CD14-positive monocyte (primary cell): ENCODE measurements around the gene DEPDC5. TPM values are rescaled to one million over a fixed set of nuclear protein-coding genes. Genes with fewer than 3 reads are reported as not detected.

Source experiments
- DNase-seq, 3 donors: peaks; one replicate each; pipeline ENCODE4 v3.0.0-alpha.2; 2011 to 2022
- H2AFZ ChIP-seq: 2 replicates; pipeline ENCODE4 v1.6.0; 2012; ENCODE audit warnings: mild to moderate bottlenecking, low read depth, low read length, inconsistent platforms; ENCODE audit not compliant: insufficient read depth, poor library complexity, severe bottlenecking
- H3K27ac ChIP-seq, 2 donors: 1 replicate in 1 of 2; 2 replicates in 1 of 2; pipeline ENCODE4 v1.5.1; 2012 to 2013; ENCODE audit warnings: low read length in 2 of 2, control low read depth in 1 of 2, inconsistent platforms in 1 of 2, low read depth in 1 of 2, mild to moderate bottlenecking in 1 of 2
- H3K27me3 ChIP-seq, 2 donors: one replicate each; pipeline versions ENCODE4 v1.6.0 to v1.6.1; 2011 to 2013; ENCODE audit warnings: low read length in 2 of 2; ENCODE audit not compliant: control insufficient read depth in 2 of 2, insufficient read depth in 2 of 2
- H3K36me3 ChIP-seq, 2 donors: replicated peaks in 1 of 2; 1 replicate in 1 of 2; 2 replicates in 1 of 2; pipeline versions ENCODE4 v1.5.1 to v1.6.1; 2012 to 2013; ENCODE audit warnings: low read length in 2 of 2, control low read depth in 1 of 2, inconsistent platforms in 1 of 2, mild to moderate bottlenecking in 1 of 2; ENCODE audit not compliant: insufficient read depth in 2 of 2, control insufficient read depth in 1 of 2
- H3K4me1 ChIP-seq, 2 donors: 1 replicate in 1 of 2; 2 replicates in 1 of 2; pipeline versions ENCODE4 v1.5.1 to v1.6.1; 2012 to 2013; ENCODE audit warnings: low read length in 2 of 2, control low read depth in 1 of 2, inconsistent platforms in 1 of 2, mild to moderate bottlenecking in 1 of 2, moderate library complexity in 1 of 2; ENCODE audit not compliant: insufficient read depth in 2 of 2, control insufficient read depth in 1 of 2
- H3K4me2 ChIP-seq: replicated peaks from 2 replicates; pipeline ENCODE3; 2012; ENCODE audit warnings: low read length, moderate library complexity, mild to moderate bottlenecking; ENCODE audit not compliant: poor library complexity, severe bottlenecking; ENCODE audit errors: extremely low read depth
- H3K4me3 ChIP-seq, 3 experiments: fragments of 200-600 bp in 1 of 3; sonication (generic) in 1 of 3; replicated peaks in 1 of 3; 1 replicate in 2 of 3; 2 replicates in 1 of 3; pipeline ENCODE4 v1.5.1; 2011 to 2013; ENCODE audit warnings: low read length in 3 of 3, mild to moderate bottlenecking in 3 of 3, control low read depth in 2 of 3, low read depth in 2 of 3, inconsistent platforms in 1 of 3, moderate library complexity in 1 of 3
- H3K79me2 ChIP-seq: 2 replicates; pipeline ENCODE4 v1.6.0; 2012; ENCODE audit warnings: mild to moderate bottlenecking, control low read depth, inconsistent platforms, low read length, moderate library complexity; ENCODE audit not compliant: insufficient read depth
- H3K9ac ChIP-seq: 2 replicates; pipeline ENCODE4 v1.6.0; 2017; ENCODE audit warnings: low read length, mild to moderate bottlenecking; ENCODE audit not compliant: insufficient read depth, poor library complexity, severe bottlenecking
- H3K9me3 ChIP-seq, 2 donors: replicated peaks in 1 of 2; 1 replicate in 1 of 2; 2 replicates in 1 of 2; pipeline versions ENCODE4 v1.5.1 to v1.6.1; 2012 to 2013; ENCODE audit warnings: low read length in 2 of 2, control low read depth in 1 of 2; ENCODE audit not compliant: control insufficient read depth in 1 of 2, insufficient read depth in 1 of 2
- H4K20me1 ChIP-seq: 2 replicates; pipeline ENCODE4 v1.6.0; 2012; ENCODE audit warnings: mild to moderate bottlenecking, low read length, control low read depth, moderate library complexity; ENCODE audit not compliant: insufficient read depth
- H3K27ac Mint-ChIP-seq, 7 donors: one replicate each; pipeline ENCODE4 v1.8.0; 2020; ENCODE audit warnings: mild to moderate bottlenecking in 7 of 7, mixed read lengths in 7 of 7, moderate library complexity in 6 of 7, inconsistent platforms in 2 of 7
- H3K27me3 Mint-ChIP-seq, 3 donors: one replicate each; pipeline ENCODE4 v1.8.0; 2021 to 2022; ENCODE audit warnings: low read depth in 3 of 3, mild to moderate bottlenecking in 3 of 3, mixed read lengths in 3 of 3, moderate library complexity in 3 of 3, inconsistent platforms in 1 of 3
- H3K36me3 Mint-ChIP-seq, 2 donors: one replicate each; pipeline ENCODE4 v1.8.0; 2020; ENCODE audit warnings: mixed read lengths in 2 of 2, inconsistent platforms in 1 of 2, mild to moderate bottlenecking in 1 of 2
- H3K4me1 Mint-ChIP-seq: one replicate; pipeline ENCODE4 v1.8.0; 2020; ENCODE audit warnings: mild to moderate bottlenecking, mixed read lengths
- H3K4me3 Mint-ChIP-seq, 2 donors: one replicate each; pipeline ENCODE4 v1.8.0; 2020; ENCODE audit warnings: mild to moderate bottlenecking in 2 of 2, mixed read lengths in 2 of 2, moderate library complexity in 1 of 2
- H3K9me3 Mint-ChIP-seq, 7 donors: one replicate each; pipeline ENCODE4 v1.8.0; 2020 to 2022; ENCODE audit warnings: mixed read lengths in 7 of 7, mild to moderate bottlenecking in 6 of 7, moderate library complexity in 6 of 7, inconsistent platforms in 2 of 7
- WGBS: methylation state at CpG from one replicate; pipeline ENCODE4 v1.1.5; 2013; ENCODE audit warnings: missing lambda C conversion rate; ENCODE audit not compliant: insufficient coverage; 5-methylcytosine and 5-hydroxymethylcytosine counted together
- intact Hi-C, 2 donors: fragments of 100-400 bp; cut with micrococcal nuclease; formaldehyde crosslinking; loops; one replicate each; pipeline versions ENCODE4 v1.15.0 to v1.15.1; 2023
- polyA plus RNA-seq, 3 donors: library from polyadenylated mRNA; depleted of rRNA in 1 of 3; unstranded in 2 of 3; stranded (reverse) in 1 of 3; fragments of 300-500 nt in 2 of 3; fragments of >200 nt in 1 of 3; fragmentation: Illumina TruSeq in 2 of 3; gene quantifications; 1 replicate in 2 of 3; 2 replicates in 1 of 3; pipeline ENCODE4 v1.2.3, GENCODE V29; 2012 to 2021
- TF ChIP-seq, protein P1 (sequence below): fragments of 200-600 bp; IDR thresholded peaks from one replicate; pipeline ENCODE4 v1.8.0; 2022; ENCODE audit warnings: antibody characterized with exemption, mild to moderate bottlenecking

The DEPDC5 gene
- polyA plus RNA-seq, 3 donors = 2.2 to 19.5 (median 4.1) TPM

DNA sequence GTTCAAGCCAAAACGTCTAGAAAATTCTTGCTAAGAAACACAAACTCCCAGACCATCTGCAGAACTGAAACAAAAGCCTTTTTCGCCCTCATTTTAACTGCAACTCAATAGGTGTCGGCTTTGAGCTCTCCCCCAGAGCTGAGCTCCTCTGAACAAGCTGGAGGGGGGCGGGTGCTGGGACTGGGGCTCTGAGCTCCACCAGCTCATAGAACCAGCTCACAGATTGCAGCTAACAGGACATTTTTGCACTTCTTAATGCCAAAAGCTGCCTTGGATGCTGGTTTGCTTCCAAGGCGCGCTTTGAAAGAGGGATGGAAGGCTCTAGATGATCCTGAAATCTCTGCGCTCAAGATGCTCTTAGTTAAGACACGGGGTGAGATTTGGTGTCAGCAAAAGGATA, 184.5 kb downstream of the DEPDC5 start:
- H3K4me1 ChIP-seq = peaks cover 23% of the 10 kb centered on the region in 2 donors
- intact Hi-C loops = no loop called here
- no peaks in the 10 kb centered on the region for H3K36me3 ChIP-seq
- 89% methylated on average over 5 of the region's 8 CpGs for WGBS
- no peak overlapping the region for H3K4me2 ChIP-seq
- Mint-ChIP-seq H3K27me3 (peaks cover 0 to 12% (median 0%) of the 10 kb centered on the region in 3 donors), H3K36me3 (peaks cover 0 to 2% of the 10 kb centered on the region in 2 donors), H3K9me3 (no peaks in the 10 kb centered on the region), H3K4me3 (no peak overlapping the region), H3K4me1 (peaks cover 35% of the 10 kb centered on the region), H3K27ac (no peak overlapping the region)
- no peak overlapping the region for H2AFZ ChIP-seq
- H3K27me3 ChIP-seq = no peaks in the 10 kb centered on the region
- H3K27ac ChIP-seq = no peak overlapping the region
- no peak overlapping the region for H3K9ac ChIP-seq
- TF ChIP-seq, protein P1, sequence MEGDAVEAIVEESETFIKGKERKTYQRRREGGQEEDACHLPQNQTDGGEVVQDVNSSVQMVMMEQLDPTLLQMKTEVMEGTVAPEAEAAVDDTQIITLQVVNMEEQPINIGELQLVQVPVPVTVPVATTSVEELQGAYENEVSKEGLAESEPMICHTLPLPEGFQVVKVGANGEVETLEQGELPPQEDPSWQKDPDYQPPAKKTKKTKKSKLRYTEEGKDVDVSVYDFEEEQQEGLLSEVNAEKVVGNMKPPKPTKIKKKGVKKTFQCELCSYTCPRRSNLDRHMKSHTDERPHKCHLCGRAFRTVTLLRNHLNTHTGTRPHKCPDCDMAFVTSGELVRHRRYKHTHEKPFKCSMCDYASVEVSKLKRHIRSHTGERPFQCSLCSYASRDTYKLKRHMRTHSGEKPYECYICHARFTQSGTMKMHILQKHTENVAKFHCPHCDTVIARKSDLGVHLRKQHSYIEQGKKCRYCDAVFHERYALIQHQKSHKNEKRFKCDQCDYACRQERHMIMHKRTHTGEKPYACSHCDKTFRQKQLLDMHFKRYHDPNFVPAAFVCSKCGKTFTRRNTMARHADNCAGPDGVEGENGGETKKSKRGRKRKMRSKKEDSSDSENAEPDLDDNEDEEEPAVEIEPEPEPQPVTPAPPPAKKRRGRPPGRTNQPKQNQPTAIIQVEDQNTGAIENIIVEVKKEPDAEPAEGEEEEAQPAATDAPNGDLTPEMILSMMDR = no peak
- H3K79me2 ChIP-seq = no peaks in the 10 kb centered on the region
- H4K20me1 ChIP-seq = no peaks in the 10 kb centered on the region
- no peaks in the 10 kb centered on the region for H3K9me3 ChIP-seq
- no peak overlapping the region for H3K4me3 ChIP-seq
- no peak for DNase-seq

DNA sequence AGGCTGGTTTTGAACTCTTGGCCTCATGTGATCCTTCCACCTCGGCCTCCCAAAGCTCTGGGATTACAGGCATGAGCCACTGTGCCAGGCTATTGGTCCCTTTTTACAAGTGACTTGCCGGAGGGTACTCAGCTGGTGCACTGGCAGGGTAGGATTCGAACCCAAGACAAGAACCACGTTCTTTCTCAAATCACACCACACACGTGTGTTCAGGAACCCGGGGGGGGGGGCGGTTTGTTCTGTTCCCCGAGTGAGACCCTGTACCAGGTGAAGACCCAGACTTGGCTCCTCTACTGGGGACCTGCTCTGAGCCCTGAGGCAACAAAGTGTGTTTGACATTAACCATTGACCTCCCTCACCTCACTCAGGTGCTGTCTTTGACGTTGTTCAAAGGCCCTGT, 186.7 kb downstream of the DEPDC5 start:
- DNase-seq = no peak
- Histone ChIP-seq H3K79me2 (peaks cover 10% of the 10 kb centered on the region), H3K27ac (no peak overlapping the region), H3K9me3 (no peaks in the 10 kb centered on the region), H3K4me3 (no peak overlapping the region), H2AFZ (no peak overlapping the region), H3K4me1 (peaks cover 27 to 28% of the 10 kb centered on the region in 2 donors), H4K20me1 (peaks cover 6% of the 10 kb centered on the region), H3K9ac (no peak overlapping the region), H3K27me3 (no peaks in the 10 kb centered on the region), H3K4me2 (no peak overlapping the region), H3K36me3 (no peaks in the 10 kb centered on the region)
- intact Hi-C loops = loop anchor here (5.0 to 10.0 kb wide), 4 partner anchors 186 to 306 kb away; partner anchors contain the start of genes DEPDC5 (in 2 of the 2), PISD (in 2 of the 2) and PRR14L (in 2 of the 2)
- peaks cover 0 to 2% of the 10 kb centered on the region in 2 donors for H3K36me3 Mint-ChIP-seq
- H3K4me1 Mint-ChIP-seq = peaks cover 30% of the 10 kb centered on the region
- no peak overlapping the region for H3K4me3 Mint-ChIP-seq
- H3K9me3 Mint-ChIP-seq = no peaks in the 10 kb centered on the region
- peaks cover 0 to 5% (median 0%) of the 10 kb centered on the region in 3 donors for H3K27me3 Mint-ChIP-seq
- 91% methylated on average over 7 of the region's 9 CpGs for WGBS
- TF ChIP-seq, protein P1 = no peak
- no peak overlapping the region for H3K27ac Mint-ChIP-seq
